Osteoblast (primary cell): ENCODE results near the gene ETV6. TPM values are rescaled to one million over a fixed set of nuclear protein-coding genes. Genes with fewer than 3 reads are reported as not detected.

Source experiments
- DNase-seq: peaks from one replicate; pipeline ENCODE4 v3.0.0; 2011; ENCODE audit warnings: low spot score, mixed read lengths; ENCODE audit not compliant: insufficient read length; ENCODE audit errors: missing footprints
- H2AFZ ChIP-seq: 2 replicates; pipeline ENCODE4 v1.6.0; 2011; ENCODE audit warnings: mild to moderate bottlenecking, low read length
- H3K27ac ChIP-seq: 2 replicates; pipeline ENCODE4 v1.5.1; 2011; ENCODE audit warnings: mild to moderate bottlenecking, low read depth, low read length, moderate library complexity
- H3K27me3 ChIP-seq: 2 replicates; pipeline ENCODE4 v1.6.0; 2012; ENCODE audit warnings: mild to moderate bottlenecking, control low read depth, inconsistent platforms, low read length, moderate library complexity; ENCODE audit not compliant: insufficient read depth
- H3K36me3 ChIP-seq: 2 replicates; pipeline ENCODE4 v1.5.1; 2011; ENCODE audit warnings: mild to moderate bottlenecking, low read length, control low read depth, moderate library complexity; ENCODE audit not compliant: insufficient read depth
- H3K4me1 ChIP-seq: 2 replicates; pipeline ENCODE4 v1.5.1; 2011; ENCODE audit warnings: mild to moderate bottlenecking, low read length, control low read depth, moderate library complexity; ENCODE audit not compliant: insufficient read depth
- H3K4me2 ChIP-seq: 2 replicates; pipeline ENCODE4 v1.6.0; 2011; ENCODE audit warnings: mild to moderate bottlenecking, low read length; ENCODE audit not compliant: insufficient read depth
- H3K4me3 ChIP-seq: fragments of 200-600 bp; sonication (generic); 3 replicates; pipeline ENCODE4 v1.5.1; 2012; ENCODE audit warnings: mild to moderate bottlenecking, low read length, inconsistent platforms; ENCODE audit not compliant: insufficient read depth
- H3K79me2 ChIP-seq: 2 replicates; pipeline ENCODE4 v1.6.0; 2012; ENCODE audit warnings: mild to moderate bottlenecking, low read length, control low read depth, inconsistent platforms; ENCODE audit not compliant: insufficient read depth
- H3K9me3 ChIP-seq: 2 replicates; pipeline ENCODE4 v1.5.1; 2011; ENCODE audit warnings: low read depth, low read length, control low read depth
- H4K20me1 ChIP-seq: 2 replicates; pipeline ENCODE4 v1.6.0; 2012; ENCODE audit warnings: mild to moderate bottlenecking, low read length, control low read depth; ENCODE audit not compliant: insufficient read depth
- total RNA-seq: library from RNA; depleted of rRNA; stranded (reverse); fragments of >200 nt; gene quantifications from 2 replicates; pipeline ENCODE4 v1.2.3, GENCODE V29; 2012
- TF ChIP-seq, protein P1 (sequence below): IDR thresholded peaks from 2 replicates; pipeline ENCODE4 v1.5.1; 2011; ENCODE audit warnings: mild to moderate bottlenecking, low read depth, low read length, moderate library complexity; ENCODE audit errors: extremely low read depth

ETV6 gene
- total RNA-seq, 1 donor = 16.3 TPM

DNA sequence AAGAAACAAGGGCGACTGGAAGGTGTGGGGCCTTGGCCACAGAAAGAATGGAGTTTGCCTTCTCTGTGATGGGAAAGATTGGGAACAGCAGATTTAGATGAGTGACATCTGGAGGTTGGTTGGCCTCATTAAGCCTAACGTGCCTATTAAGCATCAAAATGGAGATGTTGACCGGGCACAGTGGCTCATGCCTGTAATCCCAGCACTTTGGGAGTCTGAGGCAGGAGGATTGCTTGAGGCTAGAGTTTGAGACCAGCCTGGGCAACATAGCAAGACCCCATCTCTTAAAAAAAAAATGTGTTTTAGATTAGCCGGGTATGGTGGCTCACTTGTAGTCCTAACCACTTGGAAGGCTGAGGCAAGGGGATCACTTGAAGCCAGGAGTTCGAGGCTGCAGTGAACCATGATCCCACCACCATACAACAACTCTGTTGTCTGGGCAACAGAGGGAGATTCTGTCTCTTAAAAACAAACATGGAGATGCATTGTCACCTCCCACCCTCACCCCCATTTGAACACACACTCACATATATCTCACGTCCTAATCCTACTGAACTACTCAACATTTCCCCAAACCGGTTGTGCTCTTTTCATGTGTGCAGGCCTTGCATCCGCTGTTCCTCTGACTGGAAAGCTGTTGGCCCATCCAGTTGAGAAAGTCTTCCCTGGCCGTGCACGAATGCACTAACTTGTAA is 172.1 kb downstream of the ETV6 start:
- Histone ChIP-seq H3K27me3 (no peaks in the 10 kb centered on the region), H3K36me3 (no peaks in the 10 kb centered on the region), H3K9me3 (no peaks in the 10 kb centered on the region), H3K27ac (peak overlapping the region; percentile 89), H3K4me3 (no peak overlapping the region), H3K4me1 (peaks cover 24% of the 10 kb centered on the region), H2AFZ (no peak overlapping the region), H3K4me2 (no peak overlapping the region), H3K79me2 (peaks cover 4% of the 10 kb centered on the region), H4K20me1 (no peaks in the 10 kb centered on the region)
- DNase-seq = no peak
- TF ChIP-seq, protein P1, sequence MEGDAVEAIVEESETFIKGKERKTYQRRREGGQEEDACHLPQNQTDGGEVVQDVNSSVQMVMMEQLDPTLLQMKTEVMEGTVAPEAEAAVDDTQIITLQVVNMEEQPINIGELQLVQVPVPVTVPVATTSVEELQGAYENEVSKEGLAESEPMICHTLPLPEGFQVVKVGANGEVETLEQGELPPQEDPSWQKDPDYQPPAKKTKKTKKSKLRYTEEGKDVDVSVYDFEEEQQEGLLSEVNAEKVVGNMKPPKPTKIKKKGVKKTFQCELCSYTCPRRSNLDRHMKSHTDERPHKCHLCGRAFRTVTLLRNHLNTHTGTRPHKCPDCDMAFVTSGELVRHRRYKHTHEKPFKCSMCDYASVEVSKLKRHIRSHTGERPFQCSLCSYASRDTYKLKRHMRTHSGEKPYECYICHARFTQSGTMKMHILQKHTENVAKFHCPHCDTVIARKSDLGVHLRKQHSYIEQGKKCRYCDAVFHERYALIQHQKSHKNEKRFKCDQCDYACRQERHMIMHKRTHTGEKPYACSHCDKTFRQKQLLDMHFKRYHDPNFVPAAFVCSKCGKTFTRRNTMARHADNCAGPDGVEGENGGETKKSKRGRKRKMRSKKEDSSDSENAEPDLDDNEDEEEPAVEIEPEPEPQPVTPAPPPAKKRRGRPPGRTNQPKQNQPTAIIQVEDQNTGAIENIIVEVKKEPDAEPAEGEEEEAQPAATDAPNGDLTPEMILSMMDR = no peak

DNA sequence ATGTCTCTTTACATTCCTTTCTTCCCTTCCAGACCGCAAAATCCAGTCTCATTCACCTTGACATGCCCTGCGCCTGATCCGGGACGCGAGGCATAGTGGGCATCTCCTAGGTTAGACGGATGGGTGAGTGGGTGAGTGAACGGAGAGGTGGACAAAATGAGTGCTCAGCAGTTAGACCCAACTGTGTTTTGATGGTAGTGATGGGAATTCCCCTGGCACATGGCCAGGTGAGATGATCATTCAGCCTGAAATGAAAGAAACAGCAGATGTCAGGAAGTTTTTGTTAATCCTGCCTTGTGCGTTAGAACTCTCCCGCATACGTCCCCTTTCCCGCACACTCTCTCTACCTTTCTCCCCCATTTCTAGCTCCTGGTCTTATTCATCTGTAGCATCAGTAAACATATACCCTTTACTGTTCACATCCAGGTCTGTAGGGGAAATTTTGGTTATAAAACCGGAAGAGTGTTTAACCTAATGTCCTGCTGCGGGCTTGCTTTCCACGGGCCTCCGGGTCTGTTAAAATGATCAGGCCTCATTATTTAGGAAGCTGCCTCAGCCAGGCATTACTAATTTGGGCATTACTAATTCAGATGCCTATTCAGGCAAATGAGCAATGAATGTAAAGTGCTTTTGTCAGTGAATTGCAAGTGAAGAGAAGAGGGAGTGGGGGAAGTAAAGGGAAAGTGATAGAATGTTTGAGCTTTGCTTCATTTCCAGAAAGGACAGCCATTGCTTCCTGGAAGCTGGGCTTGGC is 172.8 kb downstream of the ETV6 start:
- DNase-seq = no peak
- TF ChIP-seq, protein P1 = no peak
- H2AFZ ChIP-seq = no peak overlapping the region
- H3K27me3 ChIP-seq = no peaks in the 10 kb centered on the region
- no peaks in the 10 kb centered on the region for H3K9me3 ChIP-seq
- peak overlapping the region; percentile 89 for H3K27ac ChIP-seq
- H3K4me1 ChIP-seq = peaks cover 31% of the 10 kb centered on the region
- H3K4me2 ChIP-seq = peak overlapping the region; percentile 71
- peaks cover 4% of the 10 kb centered on the region for H3K79me2 ChIP-seq
- H4K20me1 ChIP-seq = no peaks in the 10 kb centered on the region
- H3K4me3 ChIP-seq = no peak overlapping the region
- H3K36me3 ChIP-seq = no peaks in the 10 kb centered on the region

DNA sequence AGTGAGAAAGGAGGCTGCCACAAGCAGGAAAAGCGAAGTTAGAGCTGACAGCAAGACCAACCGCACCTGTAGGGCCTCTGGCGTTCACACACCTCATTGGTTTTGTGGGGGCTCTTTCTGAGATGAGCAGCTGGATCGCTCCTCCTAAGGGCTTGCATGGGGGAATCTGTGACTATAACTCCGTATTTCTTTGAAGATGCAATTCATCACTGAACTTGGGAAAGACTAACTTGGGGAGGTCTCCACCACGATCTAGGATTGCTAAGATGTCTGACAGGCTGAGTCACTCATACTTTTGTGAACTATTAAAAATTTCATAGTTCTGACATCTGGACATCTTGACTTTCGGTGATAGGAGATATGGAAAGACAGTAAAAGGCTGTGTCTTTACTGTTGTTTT is 173.6 kb downstream of the ETV6 start:
- H3K4me1 ChIP-seq = peaks cover 36% of the 10 kb centered on the region
- H3K36me3 ChIP-seq = no peaks in the 10 kb centered on the region
- H3K27me3 ChIP-seq = no peaks in the 10 kb centered on the region
- H4K20me1 ChIP-seq = no peaks in the 10 kb centered on the region
- no peaks in the 10 kb centered on the region for H3K9me3 ChIP-seq
- peak; percentile 83 for DNase-seq
- peak overlapping the region; percentile 89 for H3K27ac ChIP-seq
- TF ChIP-seq, protein P1 = no peak
- H3K4me2 ChIP-seq = peak overlapping the region; percentile 71
- H3K79me2 ChIP-seq = peaks cover 4% of the 10 kb centered on the region
- H2AFZ ChIP-seq = peak overlapping the region; percentile 11
- peak overlapping the region; percentile 10 for H3K4me3 ChIP-seq

DNA sequence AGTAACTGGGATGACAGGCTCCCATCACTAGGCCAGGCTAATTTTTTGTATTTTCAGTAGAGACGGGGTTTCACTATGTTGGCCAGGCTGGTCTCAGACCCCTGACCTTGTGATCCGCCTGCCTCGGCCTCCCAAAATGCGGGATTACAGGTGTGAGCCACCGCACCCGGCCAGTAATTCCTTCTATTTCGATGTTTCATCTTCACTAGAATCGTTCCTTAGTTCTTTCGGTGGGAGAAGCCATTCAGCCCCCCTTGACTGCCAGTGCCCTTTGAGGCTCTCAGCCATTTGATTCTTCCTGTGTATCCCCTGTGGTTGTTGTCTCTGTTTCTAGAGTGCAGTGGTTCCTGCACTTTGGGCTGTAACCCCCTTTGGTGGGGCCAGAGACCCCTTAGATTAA is 174.1 kb downstream of the ETV6 start:
- Histone ChIP-seq H2AFZ (no peak overlapping the region), H3K79me2 (peaks cover 4% of the 10 kb centered on the region), H3K27me3 (no peaks in the 10 kb centered on the region), H3K4me1 (peaks cover 36% of the 10 kb centered on the region), H4K20me1 (no peaks in the 10 kb centered on the region), H3K4me2 (peak overlapping the region; percentile 71), H3K36me3 (no peaks in the 10 kb centered on the region), H3K9me3 (no peaks in the 10 kb centered on the region), H3K4me3 (no peak overlapping the region), H3K27ac (peak overlapping the region; percentile 89)
- no peak for DNase-seq
- TF ChIP-seq, protein P1 = no peak
